ENCODE results near the gene DEFB119. TPM values are rescaled to one million over a fixed set of nuclear protein-coding genes. Genes with fewer than 3 reads are reported as not detected.
"Not testable (repeated sequence)": the region's sequence is repeated elsewhere in the genome, so short reads cannot be mapped to it uniquely, and the experiment has no call there.

DEFB119 gene
- not detected for total RNA-seq

- DNase-seq (ENCODE audit: low spot score in 2 of 2), result no peak
- no peak for TF ChIP-seq CTCF (IDR thresholded peaks at IDR 0.05)
- intact Hi-C loops (cut with DNase I), result no loop called here
- H3K4me3 ChIP-seq, result no peak within 1 kb of the TSS
- H3K9me3 ChIP-seq, result no peaks in the 10 kb centered on the region
- no peaks in the 10 kb centered on the region for H3K27me3 ChIP-seq
- H3K27ac ChIP-seq, result no peak within 1 kb of the TSS
- H3K36me3 ChIP-seq, result no peaks in the 10 kb centered on the region
- H3K4me1 ChIP-seq, result no peaks in the 10 kb centered on the region
Observed at GRCh38 chr20:31390490-31390889, at the start of gene DEFB119. Gene DEFB119, minus strand, starts transcription at chr20:31390590. Its CDS starts 107 bp downstream, at chr20:31390483.

- intact Hi-C loops (cut with DNase I), result no loop called here
- Histone ChIP-seq H3K9me3 (peaks cover 0 to 8% of the 10 kb centered on the region in 2 donors), H3K4me3 (no peak overlapping the region), H3K4me1 (no peaks in the 10 kb centered on the region), H3K27ac (no peak overlapping the region), H3K36me3 (no peaks in the 10 kb centered on the region), H3K27me3 (no peaks in the 10 kb centered on the region)
- no peak for TF ChIP-seq CTCF (IDR thresholded peaks at IDR 0.05)
- DNase-seq (ENCODE audit: low spot score in 2 of 2), result no peak
Observed at GRCh38 chr20:31430568-31431115, 40.3 kb upstream of the DEFB119 start.

GRCh38 chr20:31427576-31427975 lies 37.2 kb upstream of the DEFB119 start:
- not testable (repeated sequence) for H3K9me3 ChIP-seq

GRCh38 chr20:31426891-31427551 lies 36.6 kb upstream of the DEFB119 start:
- intact Hi-C loops (cut with DNase I); DNase-seq (ENCODE audit: low spot score in 2 of 2); H3K4me3 ChIP-seq: not testable (repeated sequence)

More at GRCh38 chr20:31427576-31427975, 37.2 kb upstream of the DEFB119 start:
- H3K36me3 ChIP-seq; H3K27me3 ChIP-seq; H3K4me3 ChIP-seq; H3K27ac ChIP-seq; H3K4me1 ChIP-seq; DNase-seq (ENCODE audit: low spot score in 2 of 2); intact Hi-C loops (cut with DNase I): not testable (repeated sequence)

GRCh38 chr20:31425797-31426196 lies 35.4 kb upstream of the DEFB119 start:
- Histone ChIP-seq H3K27ac (no peak overlapping the region), H3K4me3 (no peak overlapping the region), H3K4me1 (no peaks in the 10 kb centered on the region), H3K9me3 (peaks cover 0 to 8% of the 10 kb centered on the region in 2 donors), H3K36me3 (no peaks in the 10 kb centered on the region), H3K27me3 (no peaks in the 10 kb centered on the region)
- DNase-seq (ENCODE audit: low spot score in 2 of 2), result no peak
- intact Hi-C loops (cut with DNase I), result no loop called here
- TF ChIP-seq CTCF (IDR thresholded peaks at IDR 0.05), result no peak

More at GRCh38 chr20:31426891-31427551, 36.6 kb upstream of the DEFB119 start:
- not testable (repeated sequence) for H3K27me3 ChIP-seq, H3K4me1 ChIP-seq, H3K27ac ChIP-seq, H3K36me3 ChIP-seq, H3K9me3 ChIP-seq

GRCh38 chr20:31418307-31418706 lies 27.9 kb upstream of the DEFB119 start:
- H3K4me3 ChIP-seq, result no peak overlapping the region
- no peak for DNase-seq (ENCODE audit: low spot score in 2 of 2)
- H3K36me3 ChIP-seq, result no peaks in the 10 kb centered on the region
- H3K9me3 ChIP-seq, result no peaks in the 10 kb centered on the region
- intact Hi-C loops (cut with DNase I), result no loop called here
- H3K27ac ChIP-seq, result no peak overlapping the region
- no peaks in the 10 kb centered on the region for H3K4me1 ChIP-seq
- H3K27me3 ChIP-seq, result no peaks in the 10 kb centered on the region
- no peak for TF ChIP-seq CTCF (IDR thresholded peaks at IDR 0.05)

All from ascending aorta (tissue), 2 donors.